GM21825 (cell line): ENCODE results near the gene CPN2.

ENCODE experiments used
- ATAC-seq: cut with Tn5 transposase; IDR thresholded peaks from one replicate; pipeline ENCODE4 v1.9.1; 2021; ENCODE audit warnings: mild to moderate bottlenecking, moderate library complexity; ENCODE audit not compliant: unreplicated experiment

The CPN2 gene

GRCh38 chr3:194330579-194330978 lies 20.5 kb downstream of the CPN2 start:
- no peak for ATAC-seq

- ATAC-seq = no peak
Measured at GRCh38 chr3:194330160-194330559, 21.0 kb downstream of the CPN2 start.

DNA sequence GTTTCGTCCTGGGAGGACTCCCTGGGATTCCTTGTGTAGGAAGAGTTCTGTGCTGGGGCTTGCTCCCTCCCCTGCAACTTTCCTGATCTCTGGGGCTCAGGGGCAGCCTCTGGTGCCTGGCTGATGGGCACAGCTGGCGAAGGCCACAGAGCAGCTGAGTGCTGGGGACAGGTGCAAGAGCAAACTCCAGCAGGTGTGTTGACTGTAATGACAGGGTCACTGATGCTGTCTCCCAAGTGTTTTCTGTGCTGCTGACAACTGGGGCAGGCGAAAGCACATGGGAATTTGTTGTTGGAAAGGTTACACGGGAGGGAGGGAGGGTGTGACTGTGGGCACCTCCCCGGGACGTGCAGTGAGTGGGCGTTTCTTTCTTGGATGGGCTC lies 21.6 kb downstream of the CPN2 start:
- ATAC-seq = no peak

GRCh38 chr3:194328942-194329582 lies 22.1 kb downstream of the CPN2 start:
- no peak for ATAC-seq

DNA sequence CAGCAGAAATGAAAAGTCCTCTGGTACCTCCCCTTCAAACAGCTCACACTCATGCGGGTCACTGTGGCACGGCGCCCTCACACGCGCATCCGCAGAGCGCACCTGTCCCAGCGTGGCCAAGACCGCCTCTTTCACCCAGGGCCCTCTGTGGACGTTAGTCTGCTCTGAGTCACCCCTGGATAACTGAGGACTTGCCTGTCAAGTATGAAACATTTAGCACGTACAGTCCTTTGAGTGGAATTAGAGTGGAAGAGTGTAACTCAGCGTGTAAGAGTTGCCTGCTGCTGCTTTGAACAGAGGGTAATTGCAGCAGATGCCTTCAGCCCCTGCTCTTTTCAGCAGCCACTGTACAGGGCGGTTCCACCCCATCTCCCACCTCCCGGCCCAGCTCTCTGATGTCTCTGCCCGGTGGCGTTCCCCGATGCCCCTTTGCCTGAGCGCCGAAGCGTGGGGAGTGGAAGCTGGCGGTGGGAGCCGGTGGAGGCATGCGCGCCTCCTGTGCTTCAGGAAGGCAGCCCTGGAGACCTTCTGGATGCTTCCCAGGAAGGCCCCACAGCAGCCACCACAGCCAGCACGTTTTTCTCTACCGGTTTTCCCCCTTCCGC lies 23.0 kb downstream of the CPN2 start:
- ATAC-seq = no peak

GRCh38 chr3:194327218-194328052 lies 23.7 kb downstream of the CPN2 start:
- no peak for ATAC-seq

- ATAC-seq = no peak
Measured at GRCh38 chr3:194326968-194327217, 24.2 kb downstream of the CPN2 start.

- ATAC-seq = no peak
Measured at GRCh38 chr3:194326192-194326967, 24.7 kb downstream of the CPN2 start.

DNA sequence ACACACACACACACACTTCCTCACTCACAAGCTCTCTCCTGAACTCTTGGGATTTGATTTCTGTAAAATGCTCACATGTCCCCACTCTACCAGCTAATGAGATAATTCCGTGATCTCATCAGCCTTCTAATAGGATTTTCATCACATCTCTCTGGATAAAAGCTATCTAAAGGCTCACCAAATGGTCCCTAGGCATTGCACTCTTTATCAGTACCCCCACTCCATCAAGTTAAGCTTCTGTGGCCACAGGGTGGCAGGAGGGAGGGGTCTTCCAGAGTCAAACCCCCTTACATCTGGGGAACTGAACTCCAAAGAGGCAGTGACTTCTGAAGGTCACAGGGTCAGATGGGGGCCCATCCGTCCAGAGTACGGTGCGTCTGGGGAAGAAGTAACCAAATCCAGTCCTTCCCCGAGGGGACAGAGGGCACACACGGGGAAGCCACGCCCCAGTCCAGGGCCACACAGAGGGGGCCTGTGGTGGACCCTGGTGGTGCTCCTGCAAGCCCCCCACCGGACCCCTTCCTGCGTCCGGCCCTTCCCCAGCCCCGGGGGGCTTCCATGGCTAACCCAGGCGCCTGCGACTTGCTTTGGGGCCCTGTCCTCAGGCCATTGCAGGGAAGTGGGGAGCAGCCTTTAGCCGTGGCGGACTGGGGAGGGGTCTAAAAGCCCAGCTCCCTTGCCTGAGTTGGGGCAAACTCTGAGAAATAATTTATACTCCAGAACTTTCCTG lies 25.5 kb downstream of the CPN2 start:
- no peak for ATAC-seq

DNA sequence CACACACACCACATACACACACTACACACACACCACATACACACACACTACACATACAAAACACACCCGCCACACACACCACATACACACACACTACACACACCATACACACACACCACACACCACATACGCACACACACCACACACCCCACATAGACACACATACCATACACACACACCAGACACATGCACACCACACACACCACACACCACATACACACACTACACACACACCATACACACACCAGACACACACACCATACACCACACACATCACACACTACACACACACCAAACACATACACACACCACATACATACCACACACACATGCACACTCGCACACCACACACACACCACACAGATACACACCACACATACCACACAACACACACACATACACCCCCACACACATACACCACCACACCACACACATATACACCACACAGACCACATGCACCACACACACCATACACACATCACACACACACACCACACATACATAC lies 26.3 kb downstream of the CPN2 start:
- ATAC-seq = no peak

DNA sequence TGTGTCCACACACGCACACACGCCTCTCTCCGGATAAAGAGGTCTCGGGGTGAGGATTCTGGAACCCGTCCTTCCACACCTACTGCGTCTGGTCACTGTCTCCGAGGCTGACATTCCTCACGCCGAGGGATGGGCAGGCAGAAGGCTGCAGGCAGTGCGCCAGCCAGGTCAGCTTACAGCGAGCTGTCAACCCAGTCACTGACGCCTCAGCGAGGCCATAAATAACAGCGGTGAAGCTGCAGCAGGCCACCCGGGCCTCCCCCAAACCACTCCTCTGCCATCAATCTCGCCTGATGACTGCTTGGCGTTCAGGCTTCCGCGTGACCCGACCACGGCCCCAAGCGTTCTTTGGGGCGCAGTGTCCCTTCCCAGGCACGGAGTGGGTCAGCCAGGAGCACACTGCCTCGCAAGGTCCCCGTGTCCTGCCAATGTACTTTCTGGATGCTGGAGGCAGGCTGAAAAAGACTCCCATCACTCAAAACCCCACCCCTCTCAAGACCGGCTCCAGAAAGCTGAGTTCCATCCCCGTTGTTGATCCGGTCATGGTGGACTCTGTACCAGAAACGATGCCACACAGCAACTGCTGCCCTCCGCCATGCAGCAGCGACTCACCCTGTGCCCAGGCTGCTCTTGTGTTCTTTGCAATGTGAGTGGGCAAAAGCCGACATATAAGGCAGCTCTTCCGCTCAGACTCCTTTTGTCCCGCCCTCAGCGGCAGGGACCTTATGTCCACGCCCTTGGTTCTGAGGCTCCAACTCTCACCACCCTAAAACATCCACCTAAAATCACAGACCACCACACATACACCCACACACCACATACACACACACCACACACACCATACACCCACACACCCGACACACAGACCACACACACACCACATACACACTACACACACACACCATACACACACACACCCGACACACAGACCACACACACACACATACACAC lies 27.1 kb downstream of the CPN2 start:
- ATAC-seq = no peak

DNA sequence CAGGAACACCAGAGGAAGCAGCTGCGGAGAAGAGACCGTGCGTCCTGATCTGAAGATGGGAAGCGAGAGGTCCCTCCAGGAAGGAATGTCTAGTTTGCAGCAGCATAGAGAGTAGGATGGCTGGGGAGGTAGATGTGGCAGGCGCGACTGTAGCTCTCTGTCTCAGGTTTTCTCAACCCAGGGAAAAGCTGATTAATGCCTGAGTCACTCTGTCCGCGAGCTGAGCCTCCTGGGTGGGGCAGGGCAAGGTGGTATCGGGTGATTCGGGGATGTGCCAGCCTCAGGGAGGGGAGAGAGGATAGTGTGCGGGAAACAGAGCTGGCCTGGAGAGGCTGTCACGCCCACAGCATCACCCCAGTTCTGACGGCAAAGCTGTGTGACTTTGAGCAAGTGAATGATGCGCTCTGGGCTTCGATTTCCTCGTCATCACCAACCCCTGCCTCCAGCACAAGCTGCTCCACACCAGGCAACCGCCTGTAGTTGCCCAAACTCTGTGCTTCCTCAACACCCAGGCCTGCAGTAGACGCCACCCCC lies 28.4 kb downstream of the CPN2 start:
- ATAC-seq = no peak

- ATAC-seq = no peak
Measured at GRCh38 chr3:194321693-194322640, 29.2 kb downstream of the CPN2 start.

DNA sequence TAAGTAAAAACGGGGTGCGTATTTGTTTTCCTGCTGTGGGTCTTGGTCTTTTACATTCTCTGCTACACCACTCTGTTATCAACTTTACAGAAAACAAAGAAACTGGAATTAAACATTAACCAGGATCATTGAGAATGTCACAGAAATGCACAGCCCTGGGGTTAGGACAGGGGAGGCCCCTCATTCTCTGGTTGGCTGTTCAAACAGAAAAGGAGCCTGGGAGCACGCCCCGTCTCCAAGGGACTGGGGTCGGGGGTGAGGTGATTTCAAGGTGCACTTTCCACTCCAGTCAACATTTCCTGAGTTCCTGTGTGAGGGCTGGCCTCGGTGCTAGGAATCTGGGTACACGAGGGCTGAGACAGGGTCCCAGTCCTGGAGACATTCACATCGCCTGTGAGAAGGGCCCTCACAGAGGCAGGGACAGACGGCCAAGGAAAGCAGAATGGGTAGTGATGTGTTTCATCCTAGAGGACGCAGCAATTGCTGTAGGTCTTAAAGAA lies 30.3 kb downstream of the CPN2 start:
- no peak for ATAC-seq

DNA sequence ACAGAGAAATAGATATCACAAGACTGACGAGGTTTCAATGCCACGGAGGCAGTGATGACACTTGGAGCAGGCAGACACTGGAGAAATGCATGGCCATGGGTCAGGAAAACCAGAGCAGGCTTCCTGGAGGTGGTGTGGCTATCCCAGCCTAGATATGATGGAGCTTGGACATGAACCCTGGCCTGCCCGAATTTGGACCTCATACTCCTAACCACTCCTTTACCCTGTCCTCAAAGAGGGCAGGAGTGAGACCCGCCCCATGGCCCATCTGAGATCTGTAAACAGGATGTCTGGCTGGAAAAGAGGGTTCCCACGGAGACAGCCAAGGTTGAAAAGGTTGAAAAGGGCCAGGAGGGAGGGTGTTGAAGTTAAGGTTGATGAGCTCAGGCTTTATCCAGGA lies 31.0 kb downstream of the CPN2 start:
- ATAC-seq = no peak

GRCh38 chr3:194318511-194319161 lies 32.5 kb downstream of the CPN2 start:
- no peak for ATAC-seq

DNA sequence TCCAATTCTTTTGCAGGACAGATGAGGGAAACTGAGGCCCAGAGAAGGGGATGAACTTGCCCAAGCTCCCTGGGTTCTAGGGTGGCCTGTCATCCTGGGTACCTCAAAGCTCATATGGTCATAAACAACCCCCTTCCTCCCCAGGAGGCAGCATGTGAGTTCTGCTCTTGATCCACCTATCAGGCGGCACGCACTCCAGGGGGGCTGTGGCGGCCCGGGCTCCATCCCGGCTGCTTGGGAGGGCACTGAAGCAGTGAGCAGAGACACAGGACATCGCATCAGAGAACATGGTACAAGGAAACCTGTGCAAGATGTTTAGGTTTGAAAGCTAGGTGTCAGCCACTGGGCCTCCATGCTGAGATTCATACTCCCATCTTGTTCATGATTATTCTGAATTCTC lies 34.2 kb downstream of the CPN2 start:
- ATAC-seq = no peak

GRCh38 chr3:194315965-194316361 lies 35.2 kb downstream of the CPN2 start:
- peak; percentile 13 for ATAC-seq
